Right lobe of liver (tissue), 6 donors: ENCODE data around the gene PNPO. TPM values are rescaled to one million over a fixed set of nuclear protein-coding genes. Genes with fewer than 3 reads are reported as not detected.

Experiments used
- ATAC-seq, 4 donors: fragments of 200-7000 bp; cut with Tn5 transposase; one replicate each; pipeline ENCODE4 v1.9.1; 2020; ENCODE audit warnings: mild to moderate bottlenecking in 4 of 4, moderate library complexity in 4 of 4
- DNase-seq, 3 donors: peaks; one replicate each; pipeline ENCODE4 v3.0.0-alpha.2; 2020
- H3K27ac ChIP-seq, 3 donors: fragments of 200-600 bp; one replicate each; pipeline ENCODE4 v1.8.0; 2022
- H3K27me3 ChIP-seq, 2 donors: fragments of 200-600 bp; one replicate each; pipeline ENCODE4 v1.8.0; 2022
- H3K36me3 ChIP-seq, 4 donors: fragments of 200-600 bp; sonication (generic) in 1 of 4; one replicate each; pipeline versions ENCODE4 v1.5.1 to v1.8.0; 2017 to 2022; ENCODE audit warnings: control low read depth in 1 of 4
- H3K4me1 ChIP-seq, 4 donors: fragments of 200-600 bp; sonication (generic) in 1 of 4; one replicate each; pipeline versions ENCODE4 v1.5.1 to v1.8.0; 2017 to 2022; ENCODE audit warnings: control low read depth in 1 of 4
- H3K4me3 ChIP-seq, 3 donors: fragments of 200-600 bp; one replicate each; pipeline ENCODE4 v1.8.0; 2022
- H3K9me3 ChIP-seq, 4 donors: fragments of 200-600 bp; sonication (generic) in 1 of 4; one replicate each; pipeline versions ENCODE4 v1.5.1 to v1.8.0; 2017 to 2022; ENCODE audit warnings: control low read depth in 1 of 4
- POLR2A ChIP-seq: fragments of 450-650 bp; IDR thresholded peaks from one replicate; pipeline ENCODE4 v1.6.1; 2017; ENCODE audit warnings: antibody characterized with exemption, mild to moderate bottlenecking
- WGBS: methylation state at CpG from one replicate; pipeline ENCODE4 v1.1.6; 2018; ENCODE audit warnings: low coverage, low lambda C conversion rate; ENCODE audit not compliant: insufficient coverage; ENCODE audit errors: missing lambda C conversion rate; 5-methylcytosine and 5-hydroxymethylcytosine counted together
- intact Hi-C, 2 donors: fragments of 100-400 bp; cut with DNase I; formaldehyde crosslinking; loops; one replicate each; pipeline versions ENCODE4 v1.11.2 to v1.14.1; 2022
- total RNA-seq, 6 experiments: library from RNA; depleted of rRNA in 2 of 6; stranded (reverse); fragments of >200 nt in 2 of 6; fragmentation: NEBNext Ultra II Directional in 3 of 6; extraction: Animal tissue kit (Norgen Biotek cat#: 25700) in 3 of 6; gene quantifications; one replicate each; pipeline versions ENCODE4 v1.1.0 to v1.2.4, GENCODE V29; 2016 to 2023
- TF ChIP-seq, protein P1 (sequence below), 4 donors: fragments of 200-600 bp in 3 of 4; fragments of 450-650 bp in 1 of 4; IDR thresholded peaks; one replicate each; pipeline versions ENCODE4 v1.5.1 to v1.8.0; 2016 to 2022; ENCODE audit warnings: antibody characterized with exemption in 4 of 4, mild to moderate bottlenecking in 2 of 4
- donor health status: DM: no; HTN: yes; CAD: no.
- donor health status: DM: no; HTN: no; CAD: no.
- donor health status: DM: no; HTN: no; CAD: no.
- donor health status: DM: no; HTN: yes; CAD: no.
- donor health status: DM: no; HTN: yes; CAD: no.

Gene PNPO
- total RNA-seq, 6 experiments from 2014 or later, result 85.0 to 151 (median 124) TPM

DNA sequence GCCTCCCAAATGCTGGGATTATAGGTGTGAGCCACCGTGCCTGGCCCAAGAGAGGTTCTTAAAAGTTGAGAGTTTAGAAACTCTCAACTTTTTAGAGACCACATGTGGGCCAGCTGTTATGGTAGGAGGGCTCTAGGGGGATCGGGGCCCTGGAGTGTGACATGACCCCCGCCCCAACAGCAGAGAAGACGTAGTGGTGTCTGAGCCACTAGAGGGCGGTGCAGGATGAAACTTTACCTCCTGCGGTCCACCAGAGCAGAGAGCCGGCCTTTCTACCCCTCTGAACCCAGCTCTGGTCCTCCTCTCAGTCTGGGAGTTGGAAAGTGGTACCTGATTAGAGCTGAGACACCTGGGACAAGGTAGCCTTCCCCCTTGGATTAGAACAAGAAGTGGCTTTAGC, 37.0 kb downstream of the PNPO start:
- no peak for TF ChIP-seq POLR2A
- TF ChIP-seq, protein P1, sequence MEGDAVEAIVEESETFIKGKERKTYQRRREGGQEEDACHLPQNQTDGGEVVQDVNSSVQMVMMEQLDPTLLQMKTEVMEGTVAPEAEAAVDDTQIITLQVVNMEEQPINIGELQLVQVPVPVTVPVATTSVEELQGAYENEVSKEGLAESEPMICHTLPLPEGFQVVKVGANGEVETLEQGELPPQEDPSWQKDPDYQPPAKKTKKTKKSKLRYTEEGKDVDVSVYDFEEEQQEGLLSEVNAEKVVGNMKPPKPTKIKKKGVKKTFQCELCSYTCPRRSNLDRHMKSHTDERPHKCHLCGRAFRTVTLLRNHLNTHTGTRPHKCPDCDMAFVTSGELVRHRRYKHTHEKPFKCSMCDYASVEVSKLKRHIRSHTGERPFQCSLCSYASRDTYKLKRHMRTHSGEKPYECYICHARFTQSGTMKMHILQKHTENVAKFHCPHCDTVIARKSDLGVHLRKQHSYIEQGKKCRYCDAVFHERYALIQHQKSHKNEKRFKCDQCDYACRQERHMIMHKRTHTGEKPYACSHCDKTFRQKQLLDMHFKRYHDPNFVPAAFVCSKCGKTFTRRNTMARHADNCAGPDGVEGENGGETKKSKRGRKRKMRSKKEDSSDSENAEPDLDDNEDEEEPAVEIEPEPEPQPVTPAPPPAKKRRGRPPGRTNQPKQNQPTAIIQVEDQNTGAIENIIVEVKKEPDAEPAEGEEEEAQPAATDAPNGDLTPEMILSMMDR (IDR thresholded peaks at IDR 0.05), result peak; percentile 50 to 58 (median 52)
- H3K9me3 ChIP-seq, result no peaks in the 10 kb centered on the region
- H3K27ac ChIP-seq, result no peak overlapping the region
- no peaks in the 10 kb centered on the region for H3K27me3 ChIP-seq
- WGBS, result 26% methylated on average over 3 of the region's 7 CpGs
- intact Hi-C loops, result no loop called here
- peak; percentile 55 to 67 (median 61) for ATAC-seq
- no peak for DNase-seq
- H3K4me1 ChIP-seq, result no peaks in the 10 kb centered on the region
- no peak overlapping the region for H3K4me3 ChIP-seq
- H3K36me3 ChIP-seq, result peaks cover 0 to 95% (median 46%) of the 10 kb centered on the region in 4 donors

DNA sequence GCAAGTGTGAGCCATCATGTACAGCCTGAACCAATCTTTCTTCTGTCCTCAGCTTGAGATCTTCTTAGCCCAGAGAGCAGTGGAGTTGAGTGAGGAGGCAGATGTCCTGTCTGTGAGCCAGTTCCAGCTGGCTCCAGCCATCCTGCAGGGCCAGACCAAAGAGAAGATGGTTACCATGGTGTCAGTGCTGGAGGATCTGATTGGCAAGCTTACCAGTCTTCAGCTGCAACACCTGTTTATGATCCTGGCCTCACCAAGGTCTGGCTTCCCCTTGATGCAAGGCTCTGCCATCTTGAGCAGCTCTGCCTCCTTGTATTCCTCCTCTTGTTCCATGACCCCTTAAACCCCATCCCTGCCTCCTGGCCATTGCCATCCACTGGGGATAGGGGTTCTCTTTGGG, 39.2 kb downstream of the PNPO start:
- ATAC-seq (no peak), DNase-seq (no peak)
- Histone ChIP-seq H3K27ac (no peak overlapping the region), H3K36me3 (peaks cover 0 to 74% (median 37%) of the 10 kb centered on the region in 4 donors), H3K4me3 (no peak overlapping the region), H3K4me1 (no peaks in the 10 kb centered on the region), H3K9me3 (no peaks in the 10 kb centered on the region), H3K27me3 (no peaks in the 10 kb centered on the region)
- intact Hi-C loops, result no loop called here
- TF ChIP-seq, protein P1 (IDR thresholded peaks at IDR 0.05), result no peak
- no peak for TF ChIP-seq POLR2A

DNA sequence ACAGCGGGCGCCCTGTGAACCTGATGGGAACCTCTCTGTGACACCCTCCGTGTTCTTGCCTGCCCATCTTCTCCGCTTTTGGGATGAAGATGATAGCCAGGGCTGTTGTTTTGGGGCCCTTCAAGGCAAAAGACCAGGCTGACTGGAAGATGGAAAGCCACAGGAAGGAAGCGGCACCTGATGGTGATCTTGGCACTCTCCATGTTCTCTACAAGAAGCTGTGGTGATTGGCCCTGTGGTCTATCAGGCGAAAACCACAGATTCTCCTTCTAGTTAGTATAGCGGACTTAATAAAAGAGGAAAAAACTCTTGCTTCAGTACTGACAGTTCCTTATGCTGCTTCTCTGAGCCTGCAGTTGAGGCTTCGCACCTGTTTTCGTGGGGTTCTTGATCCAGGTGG, 40.1 kb downstream of the PNPO start:
- H3K27ac ChIP-seq, result no peak overlapping the region
- DNase-seq, result no peak
- peaks cover 0 to 65% (median 32%) of the 10 kb centered on the region in 4 donors for H3K36me3 ChIP-seq
- ATAC-seq, result no peak
- WGBS, result 65% methylated on average over 5 of the region's 9 CpGs
- no peaks in the 10 kb centered on the region for H3K27me3 ChIP-seq
- intact Hi-C loops, result no loop called here
- no peak for TF ChIP-seq POLR2A
- TF ChIP-seq, protein P1 (IDR thresholded peaks at IDR 0.05), result no peak
- no peaks in the 10 kb centered on the region for H3K4me1 ChIP-seq
- no peaks in the 10 kb centered on the region for H3K9me3 ChIP-seq
- no peak overlapping the region for H3K4me3 ChIP-seq

DNA sequence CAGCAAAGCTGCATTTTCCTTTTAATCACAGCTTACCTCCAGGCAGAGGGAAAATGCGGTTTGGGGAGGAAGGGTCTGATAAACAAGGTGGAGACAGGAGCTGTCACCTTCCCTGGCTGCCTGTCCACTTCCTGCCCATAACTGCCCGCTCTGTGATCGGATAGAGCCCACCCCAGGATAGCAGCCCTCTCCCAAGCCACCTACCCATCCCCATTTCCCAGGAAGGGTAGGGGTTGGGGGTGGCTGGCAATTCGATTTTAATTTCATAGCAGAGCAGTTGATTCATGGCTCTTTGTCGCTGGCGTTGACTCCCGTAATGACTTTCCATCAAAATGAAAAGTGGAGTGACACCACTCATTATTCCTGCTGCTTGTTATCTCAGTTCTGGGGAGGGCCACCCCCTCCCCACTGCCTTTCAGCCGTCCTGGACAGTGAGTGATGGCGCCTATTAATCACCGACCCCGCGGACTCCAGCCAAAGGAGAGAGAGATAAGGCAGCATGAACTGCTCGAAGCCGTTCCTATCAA, 40.8 kb downstream of the PNPO start:
- Histone ChIP-seq H3K4me1 (no peaks in the 10 kb centered on the region), H3K27ac (no peak overlapping the region), H3K36me3 (peaks cover 0 to 59% (median 28%) of the 10 kb centered on the region in 4 donors), H3K27me3 (no peaks in the 10 kb centered on the region), H3K9me3 (no peaks in the 10 kb centered on the region), H3K4me3 (no peak overlapping the region)
- WGBS, result 71% methylated on average over 8 of the region's 14 CpGs
- intact Hi-C loops, result no loop called here
- ATAC-seq, result no peak
- TF ChIP-seq, protein P1 (IDR thresholded peaks at IDR 0.05), result no peak
- no peak for TF ChIP-seq POLR2A
- no peak for DNase-seq
